T-helper 1 cell treated with Interleukin-12 subunit alpha and Interleukin-12 subunit beta and Interleukin-4 antibody, amounts not matched to agents 30 ng/mL and 1 ng/mL, for 36 hours (primary cell): ENCODE measurements around the gene CPNE6. TPM values are rescaled to one million over a fixed set of nuclear protein-coding genes. Genes with fewer than 3 reads are reported as not detected.

Experiments used
- intact Hi-C: fragments of 100-400 bp; cut with micrococcal nuclease; formaldehyde crosslinking; loops from one replicate; pipeline ENCODE4 v1.15.1; 2024
- total RNA-seq: library from RNA; stranded (reverse); gene quantifications from 2 replicates; pipeline ENCODE4 v1.2.3, GENCODE V29; 2022

The CPNE6 gene
- total RNA-seq, 1 donor from 2014 or later = not detected

DNA sequence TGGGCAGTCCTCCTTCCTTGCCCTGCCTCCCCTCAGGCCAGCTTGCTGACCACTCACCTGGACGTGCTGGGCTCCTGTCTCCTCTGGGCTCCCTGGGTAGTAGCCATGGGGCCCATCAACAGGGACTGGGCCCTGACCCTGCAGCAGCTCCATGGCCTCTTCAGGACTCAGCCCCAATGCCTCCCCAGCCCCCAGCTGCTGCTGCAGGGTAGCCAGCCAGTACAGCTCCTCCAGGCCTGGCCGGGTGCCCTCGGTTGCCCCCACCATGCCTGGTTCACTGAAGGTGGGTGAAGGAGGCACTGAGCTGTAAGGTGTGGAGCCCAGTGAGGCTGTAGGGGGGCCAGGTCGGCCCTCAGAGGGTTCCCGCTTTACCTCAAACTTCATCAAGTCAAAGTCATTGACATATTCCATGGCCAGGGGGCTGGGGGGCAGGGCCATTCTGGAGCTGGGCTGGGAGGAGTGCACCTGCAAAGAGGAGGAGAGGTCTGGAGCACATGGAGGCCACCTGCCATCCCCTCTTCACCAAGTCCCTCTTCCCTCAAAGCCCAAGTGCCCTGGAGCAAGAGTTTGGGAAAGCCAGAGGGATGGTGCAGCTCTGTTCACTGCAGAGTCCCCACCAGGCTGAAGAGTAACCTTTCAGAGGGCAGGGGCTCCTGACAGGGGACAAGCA lies 11.2 kb downstream of the CPNE6 start:
- intact Hi-C loops = no loop called here

DNA sequence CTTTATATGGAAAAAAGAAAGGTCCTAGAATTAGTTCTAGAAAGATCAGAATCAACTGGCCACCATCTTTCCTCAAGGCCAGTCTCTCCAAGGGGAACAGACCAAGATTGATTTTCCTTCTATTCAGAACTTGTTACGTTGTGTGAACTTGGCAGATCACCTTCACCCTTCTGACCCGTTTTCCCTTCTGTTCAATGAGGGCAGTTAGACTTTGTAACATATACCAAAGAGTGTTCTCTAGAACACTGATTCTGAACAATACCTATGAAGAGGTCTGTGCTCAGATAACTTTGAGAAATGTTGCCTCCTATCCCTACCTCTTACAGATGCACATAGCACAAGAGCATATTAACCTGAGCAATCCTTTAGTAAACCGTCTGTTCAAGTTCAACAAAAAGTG lies 12.1 kb downstream of the CPNE6 start:
- intact Hi-C loops = no loop called here

DNA sequence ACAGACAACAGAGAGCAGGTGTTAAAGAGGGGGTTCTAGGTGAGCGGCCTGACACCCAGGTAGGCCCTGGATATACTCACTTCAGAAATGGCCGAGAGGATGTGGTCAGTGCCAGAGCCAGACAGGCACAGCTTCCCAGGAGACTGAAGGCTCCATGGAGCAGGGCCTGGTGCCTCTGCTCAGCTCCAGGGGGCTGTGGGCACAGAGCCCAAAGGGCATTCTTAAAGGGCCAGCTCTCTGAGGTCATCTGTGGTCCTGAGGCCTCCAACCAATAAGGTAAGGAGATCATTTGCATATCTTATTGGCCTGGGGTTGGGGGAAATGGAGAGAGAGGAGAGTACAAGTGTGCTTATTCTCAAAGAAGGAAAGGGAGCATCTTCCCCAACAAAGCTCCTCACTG lies 13.1 kb downstream of the CPNE6 start:
- intact Hi-C loops = no loop called here

DNA sequence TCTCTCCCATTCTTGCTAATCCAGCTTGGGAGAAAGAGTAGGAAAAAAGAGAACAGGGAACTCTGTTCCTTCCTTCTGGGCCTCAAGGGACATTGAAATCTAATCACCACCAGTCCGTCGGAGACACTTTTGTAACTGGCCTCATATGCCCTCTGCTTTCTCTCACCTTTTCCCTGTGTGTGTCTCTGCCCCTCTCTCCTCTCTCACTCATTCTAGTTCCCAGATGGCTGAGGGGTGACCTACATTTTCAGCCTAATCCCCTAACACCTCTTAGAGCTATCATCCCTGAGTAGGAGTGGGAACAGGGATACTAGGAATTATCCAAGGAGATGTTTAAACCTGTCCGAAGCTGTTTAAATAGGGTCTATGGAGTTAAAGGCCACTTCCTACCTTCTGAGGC lies 13.9 kb downstream of the CPNE6 start:
- intact Hi-C loops = no loop called here

DNA sequence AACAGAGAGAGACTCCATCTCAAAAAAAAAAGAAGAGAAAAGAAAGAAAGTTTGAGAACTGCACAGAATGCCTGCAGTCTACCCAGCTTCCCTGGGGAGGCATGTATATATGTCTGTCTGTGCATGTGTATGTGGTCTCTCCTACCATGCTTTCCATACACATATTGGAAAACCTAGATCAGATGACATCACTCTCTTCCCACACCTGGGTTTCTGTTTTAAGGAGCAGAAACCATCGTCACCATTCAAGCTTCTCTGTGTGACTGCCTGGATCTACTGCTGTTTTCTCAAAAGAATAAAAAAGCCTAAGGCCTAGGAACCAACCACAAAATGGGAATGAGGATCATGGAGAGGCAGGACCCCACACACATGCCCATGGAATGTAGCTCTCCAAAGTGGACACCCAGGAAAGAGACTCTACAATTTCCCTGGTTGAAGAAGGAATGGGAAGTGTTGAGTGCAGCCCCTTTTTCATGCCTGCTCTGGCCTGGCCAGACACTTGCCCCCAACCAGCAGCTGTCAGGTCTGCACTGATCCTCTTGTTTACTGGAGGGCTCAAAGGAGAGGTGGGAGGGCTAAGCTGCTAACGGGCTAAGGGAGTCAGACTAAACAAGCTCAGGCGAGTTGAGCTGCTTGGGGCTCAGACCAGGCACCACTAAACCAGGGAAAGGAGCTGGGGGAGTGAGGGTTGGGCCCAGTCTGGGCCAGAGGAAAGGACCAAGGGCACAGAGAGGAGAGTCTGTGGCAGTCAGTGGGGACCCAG lies 15.0 kb downstream of the CPNE6 start:
- intact Hi-C loops = no loop called here

DNA sequence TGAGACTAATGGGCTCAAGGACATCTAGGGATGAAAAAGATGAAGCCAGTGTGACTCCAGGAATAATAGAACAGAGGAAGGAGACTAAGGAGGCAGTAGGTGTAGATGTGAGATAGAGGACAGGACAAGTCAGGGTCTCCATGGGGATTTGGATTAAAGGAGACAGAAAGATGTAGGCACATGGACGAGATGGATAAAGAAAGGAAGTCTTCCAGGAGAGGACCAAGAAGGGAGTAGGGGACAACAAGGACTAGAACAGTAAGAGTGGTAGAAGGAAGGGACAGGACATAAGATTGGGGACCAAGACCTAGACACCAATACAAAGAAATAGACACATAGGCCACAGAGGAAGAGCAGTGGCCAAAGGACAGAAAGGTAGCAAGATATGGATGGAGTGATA lies 15.6 kb downstream of the CPNE6 start:
- intact Hi-C loops = no loop called here

DNA sequence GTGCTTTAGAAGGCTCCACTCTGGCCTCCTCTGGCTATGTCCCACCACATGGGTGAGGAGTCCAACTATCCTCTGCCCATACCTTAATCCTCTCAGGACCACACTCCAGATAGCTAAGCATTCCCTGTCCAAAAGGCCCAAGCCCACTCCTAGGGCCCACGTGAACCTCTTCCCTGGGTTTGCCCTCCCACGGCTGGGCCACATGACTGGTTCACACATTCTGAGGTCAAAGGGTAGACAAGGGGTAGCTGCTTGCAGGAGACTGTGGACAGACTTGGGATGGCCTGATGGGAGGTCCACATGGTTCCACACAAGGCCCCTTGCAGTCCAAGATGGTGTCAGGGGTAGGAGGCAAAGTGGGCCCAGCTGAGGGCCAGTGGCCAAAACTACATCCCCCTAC lies 16.7 kb downstream of the CPNE6 start:
- intact Hi-C loops = no loop called here

DNA sequence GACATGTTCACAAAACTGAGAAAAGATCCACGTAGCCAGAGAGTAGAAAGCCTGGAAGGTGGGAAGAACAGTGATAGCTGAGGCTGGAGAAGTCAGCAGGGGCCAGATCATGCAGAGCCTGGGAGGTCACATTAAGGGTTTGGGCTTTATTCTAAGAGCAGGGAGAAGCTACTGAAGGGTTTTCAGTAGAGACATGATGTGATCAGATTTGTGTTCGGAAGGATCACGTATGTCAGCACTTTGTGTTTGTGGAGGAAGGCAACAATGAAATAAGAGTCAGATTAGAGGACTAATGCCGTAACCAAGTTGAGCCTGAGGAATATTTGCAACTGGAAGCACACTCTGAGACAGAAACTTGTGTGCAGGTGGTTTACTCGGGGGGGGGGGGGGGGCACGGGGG lies 18.5 kb downstream of the CPNE6 start:
- intact Hi-C loops = loop anchor here (1.0 to 5.0 kb wide), 7 partner anchors 9 to 342 kb away; partner anchors contain the start of genes DHRS1, DHRS4L2 and NOP9

DNA sequence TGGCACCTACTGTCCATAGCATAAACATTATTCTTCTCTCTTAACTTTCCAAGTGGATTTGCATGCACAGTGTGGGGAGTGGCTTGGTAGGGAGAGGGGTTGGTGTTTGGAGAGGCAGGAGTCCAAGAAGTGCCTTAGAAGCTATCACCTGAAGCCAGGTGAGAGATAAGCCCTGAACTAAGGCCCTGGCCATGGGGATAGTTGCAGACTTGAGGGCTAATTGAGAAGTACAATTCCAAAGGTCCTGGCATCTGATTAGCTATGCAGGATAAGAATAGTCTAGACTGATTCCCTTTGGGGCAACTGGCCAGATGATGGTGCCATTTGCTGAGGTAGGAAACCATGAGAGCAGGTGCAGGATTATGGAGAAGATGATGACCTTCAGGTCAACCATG lies 20.7 kb downstream of the CPNE6 start:
- intact Hi-C loops = loop anchor here (5.0 kb wide), 3 partner anchors 105 to 340 kb away; partner anchors contain the start of genes DHRS1, DHRS4L2 and NOP9

DNA sequence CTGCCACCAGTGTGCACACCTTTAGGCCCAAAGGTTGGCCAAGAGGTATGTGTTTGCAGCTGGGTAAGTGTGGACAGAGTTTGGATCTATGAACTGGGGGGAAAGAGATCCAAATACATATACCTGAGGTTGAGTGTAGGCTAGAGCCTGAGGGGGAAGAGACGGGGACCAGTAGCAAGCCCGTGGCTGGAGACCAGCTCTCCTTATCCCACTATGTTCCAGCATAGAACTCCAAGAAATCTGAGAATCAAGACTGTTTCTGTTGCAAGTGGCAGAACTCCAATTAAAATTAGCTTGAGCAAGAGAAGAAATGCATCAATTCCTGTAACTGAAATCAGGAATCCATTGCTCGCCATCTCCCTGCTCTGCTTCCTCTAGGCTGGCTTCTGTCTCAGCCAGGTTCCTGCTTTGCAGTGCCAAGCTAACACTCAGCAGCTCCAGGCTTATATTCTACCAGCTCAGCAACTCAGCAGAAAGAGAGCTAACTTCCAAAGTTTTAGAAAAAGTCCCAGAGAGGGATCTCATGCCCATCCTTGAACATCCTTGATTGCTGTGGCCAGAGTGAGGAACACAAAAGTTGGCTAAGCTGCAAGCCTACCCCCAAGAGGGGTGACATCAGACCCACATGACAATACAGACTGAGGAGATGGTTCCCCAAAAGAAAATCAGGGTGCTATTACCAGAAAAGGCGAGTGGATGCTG lies 21.3 kb downstream of the CPNE6 start:
- intact Hi-C loops = loop anchor here (5.0 kb wide), 3 partner anchors 105 to 340 kb away; partner anchors contain the start of genes DHRS1, DHRS4L2 and NOP9

DNA sequence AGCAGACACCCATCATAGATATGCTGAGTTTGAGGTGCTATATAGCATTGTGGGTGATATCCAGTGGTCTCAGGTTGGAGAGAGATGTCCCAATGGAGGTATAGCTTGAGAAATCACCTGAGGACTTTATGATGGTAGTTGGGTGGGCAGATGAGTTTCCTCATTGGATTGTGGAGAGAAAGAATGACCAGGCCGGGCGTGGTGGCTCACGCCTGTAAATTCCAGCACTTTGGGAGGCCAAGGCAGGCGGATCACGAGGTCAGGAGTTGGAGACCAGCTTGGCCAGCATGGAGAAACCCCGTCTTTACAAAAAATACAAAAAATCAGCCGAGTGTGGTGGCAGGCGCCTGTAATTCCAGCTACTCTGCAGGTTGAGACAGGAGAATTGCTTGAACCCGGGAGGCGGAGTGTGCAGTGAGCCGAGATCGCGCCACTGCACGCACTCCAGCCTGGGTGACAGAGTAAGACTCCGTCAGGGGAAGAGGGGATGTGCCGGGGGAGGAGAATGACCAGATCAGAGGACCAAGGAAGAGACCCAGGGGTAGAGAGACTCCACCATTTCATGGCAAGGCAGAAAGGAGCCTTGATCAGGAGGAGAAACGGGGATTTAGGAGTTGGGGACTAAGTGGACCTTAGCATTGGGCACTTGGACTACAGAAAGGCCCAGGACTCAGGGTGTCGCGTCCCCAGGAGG lies 22.0 kb downstream of the CPNE6 start:
- intact Hi-C loops = loop anchor here (5.0 kb wide), 3 partner anchors 106 to 339 kb away; partner anchors contain the start of genes DHRS1, DHRS4L2 and NOP9

DNA sequence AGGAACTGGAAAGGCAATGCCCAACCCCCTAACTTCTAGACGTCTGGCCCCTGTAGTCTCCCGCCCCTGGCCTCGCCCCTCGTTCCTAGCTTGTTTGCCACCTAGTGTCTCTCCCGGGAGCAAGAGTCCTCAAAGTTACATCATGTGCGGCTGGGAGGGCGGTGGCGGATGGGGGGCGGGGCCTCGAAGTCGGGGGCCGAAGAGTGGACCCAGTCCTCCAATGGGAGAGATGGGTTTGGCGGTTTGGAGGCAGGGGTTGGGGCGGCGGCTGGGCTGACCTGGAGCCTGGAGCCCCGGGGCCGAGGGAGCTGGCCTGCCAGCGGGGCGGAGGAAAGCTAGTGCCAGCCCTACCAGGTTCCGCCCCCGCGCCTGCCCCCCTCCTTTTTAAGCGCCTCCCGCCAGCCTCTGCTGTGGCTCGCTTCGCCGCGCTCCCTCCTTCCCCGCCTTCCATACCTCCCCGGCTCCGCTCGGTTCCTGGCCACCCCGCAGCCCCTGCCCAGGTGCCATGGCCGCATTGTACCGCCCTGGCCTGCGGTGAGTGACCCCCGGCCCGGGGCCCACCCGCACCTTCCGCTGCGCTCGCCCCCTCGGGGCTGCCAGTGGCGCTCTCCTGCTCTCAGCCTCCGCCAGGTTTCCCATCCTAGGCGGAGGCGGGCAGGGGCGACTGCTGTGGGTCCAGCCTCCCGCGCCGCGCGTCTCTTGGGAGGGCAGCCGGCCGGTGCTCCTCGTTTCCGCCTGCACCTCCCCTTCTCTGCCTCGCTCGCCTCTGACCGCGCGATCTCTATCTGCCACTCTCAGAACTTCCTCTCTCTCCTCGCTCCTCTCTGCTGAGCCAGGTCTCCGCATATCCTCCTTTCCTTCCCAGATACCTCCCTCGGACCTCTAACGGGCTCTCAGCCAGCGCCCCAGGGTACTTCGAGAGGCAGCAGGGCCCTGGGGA lies 22.8 kb downstream of the CPNE6 start, which contains the start of gene PCK2:
PCK2 (plus strand) TSS at position 411 of the 940 bp plus-strand sequence; CDS start at position 506, 95 bp downstream.
- intact Hi-C loops = loop anchor here (1.0 to 5.0 kb wide), 13 partner anchors 13 to 338 kb away; partner anchors contain the start of genes CARMIL3, DCAF11, DHRS1 and DHRS4L2

DNA sequence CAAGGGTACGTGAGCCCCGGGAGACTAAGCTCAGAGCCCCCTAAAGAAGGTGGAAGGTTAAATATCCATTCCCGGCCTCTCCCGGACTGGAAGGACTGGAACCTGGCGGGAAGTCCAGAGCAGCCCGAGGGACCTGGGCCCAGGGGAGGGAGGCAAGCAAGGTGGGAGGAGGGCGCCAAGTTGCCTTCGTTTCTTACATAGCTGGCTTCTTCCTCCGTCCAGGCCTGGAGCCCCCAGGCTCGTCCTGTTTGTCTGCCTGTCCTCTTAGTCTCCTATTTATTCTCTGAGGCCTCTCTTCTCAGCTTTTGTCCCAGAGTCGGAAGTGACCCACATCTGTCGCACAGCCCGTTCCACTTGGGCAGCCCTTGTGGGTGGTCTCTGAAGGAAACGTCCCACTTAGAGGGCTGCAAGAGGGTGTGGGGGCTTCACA lies 23.5 kb downstream of the CPNE6 start:
- intact Hi-C loops = loop anchor here (1.0 to 5.0 kb wide), 13 partner anchors 13 to 337 kb away; partner anchors contain the start of genes CARMIL3, DCAF11, DHRS1 and DHRS4L2

DNA sequence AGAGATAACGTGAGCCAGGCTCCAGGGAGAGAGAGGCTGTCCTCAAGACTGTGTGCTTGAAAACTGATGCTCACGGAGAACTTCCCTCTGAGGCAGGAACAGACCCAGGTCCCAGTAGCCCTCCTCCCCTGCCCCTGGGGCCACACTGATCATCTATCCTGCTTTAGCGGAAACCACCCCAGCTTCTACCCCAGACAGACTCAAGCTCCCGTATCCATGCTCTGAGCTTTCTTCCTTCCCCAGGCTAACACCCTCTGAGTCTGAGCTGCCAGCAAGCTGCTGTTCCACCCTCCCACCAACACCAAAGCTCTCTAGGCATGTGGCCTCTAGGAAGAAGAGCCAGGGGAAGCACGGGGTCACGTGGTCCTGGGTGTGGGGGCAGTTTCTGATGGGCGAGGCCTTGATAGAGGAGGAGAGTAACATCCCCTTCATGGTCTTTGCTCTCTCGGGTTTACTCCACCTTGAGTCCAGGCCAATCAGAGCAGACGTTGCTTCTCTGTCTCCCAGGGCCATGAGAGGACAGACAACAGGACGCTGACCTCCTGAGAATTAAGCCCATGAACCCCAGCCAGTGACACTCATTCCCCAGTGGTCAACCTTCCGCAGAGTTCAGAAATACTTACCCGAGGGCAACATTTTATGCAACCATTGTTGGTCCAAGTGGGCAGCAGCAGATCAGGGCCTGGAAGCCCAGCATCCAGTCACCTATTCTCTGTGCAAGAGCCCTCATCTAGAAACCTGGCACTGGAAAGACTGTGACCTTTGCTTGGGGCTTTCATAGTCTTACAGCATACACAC lies 24.1 kb downstream of the CPNE6 start:
- intact Hi-C loops = no loop called here

DNA sequence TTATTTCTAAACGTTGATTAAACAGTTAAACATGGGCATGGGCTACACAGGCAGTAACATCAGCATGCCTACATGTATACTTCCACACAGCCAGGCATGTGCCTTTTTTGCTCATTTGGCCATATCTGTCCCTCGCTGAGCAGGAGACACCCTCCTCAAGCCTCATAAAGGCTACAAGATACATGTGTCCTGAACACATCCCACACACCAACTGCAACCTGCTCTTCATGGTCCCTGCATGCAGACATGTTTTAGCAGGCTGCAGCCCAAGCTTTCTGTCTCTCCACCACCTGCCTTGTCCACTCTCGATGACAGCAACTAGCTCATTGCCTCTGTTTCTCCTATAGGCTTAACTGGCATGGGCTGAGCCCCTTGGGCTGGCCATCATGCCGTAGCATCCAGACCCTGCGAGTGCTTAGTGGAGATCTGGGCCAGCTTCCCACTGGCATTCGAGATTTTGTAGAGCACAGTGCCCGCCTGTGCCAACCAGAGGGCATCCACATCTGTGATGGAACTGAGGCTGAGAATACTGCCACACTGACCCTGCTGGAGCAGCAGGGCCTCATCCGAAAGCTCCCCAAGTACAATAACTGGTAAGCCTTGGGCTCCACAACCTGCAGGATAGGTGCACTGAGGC lies 25.3 kb downstream of the CPNE6 start:
- intact Hi-C loops = no loop called here

DNA sequence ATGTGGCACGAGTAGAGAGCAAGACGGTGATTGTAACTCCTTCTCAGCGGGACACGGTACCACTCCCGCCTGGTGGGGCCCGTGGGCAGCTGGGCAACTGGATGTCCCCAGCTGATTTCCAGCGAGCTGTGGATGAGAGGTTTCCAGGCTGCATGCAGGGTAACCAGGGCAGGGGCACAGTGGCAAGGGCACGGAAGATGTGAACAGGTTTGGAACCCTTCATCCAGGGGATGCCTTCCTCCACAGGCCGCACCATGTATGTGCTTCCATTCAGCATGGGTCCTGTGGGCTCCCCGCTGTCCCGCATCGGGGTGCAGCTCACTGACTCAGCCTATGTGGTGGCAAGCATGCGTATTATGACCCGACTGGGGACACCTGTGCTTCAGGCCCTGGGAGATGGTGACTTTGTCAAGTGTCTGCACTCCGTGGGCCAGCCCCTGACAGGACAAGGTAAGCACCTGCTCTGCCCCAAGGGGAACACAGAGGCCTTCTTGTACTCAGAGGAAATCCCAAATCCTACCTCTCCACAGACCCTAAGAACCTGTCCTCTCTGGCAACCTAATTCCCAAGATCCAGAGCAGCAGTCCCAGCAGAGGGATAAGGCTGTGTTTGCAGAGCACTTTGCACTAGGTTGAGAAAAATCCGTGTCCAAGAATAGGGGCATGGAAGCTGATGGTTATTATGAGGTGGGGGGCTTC lies 27.0 kb downstream of the CPNE6 start:
- intact Hi-C loops = no loop called here

DNA sequence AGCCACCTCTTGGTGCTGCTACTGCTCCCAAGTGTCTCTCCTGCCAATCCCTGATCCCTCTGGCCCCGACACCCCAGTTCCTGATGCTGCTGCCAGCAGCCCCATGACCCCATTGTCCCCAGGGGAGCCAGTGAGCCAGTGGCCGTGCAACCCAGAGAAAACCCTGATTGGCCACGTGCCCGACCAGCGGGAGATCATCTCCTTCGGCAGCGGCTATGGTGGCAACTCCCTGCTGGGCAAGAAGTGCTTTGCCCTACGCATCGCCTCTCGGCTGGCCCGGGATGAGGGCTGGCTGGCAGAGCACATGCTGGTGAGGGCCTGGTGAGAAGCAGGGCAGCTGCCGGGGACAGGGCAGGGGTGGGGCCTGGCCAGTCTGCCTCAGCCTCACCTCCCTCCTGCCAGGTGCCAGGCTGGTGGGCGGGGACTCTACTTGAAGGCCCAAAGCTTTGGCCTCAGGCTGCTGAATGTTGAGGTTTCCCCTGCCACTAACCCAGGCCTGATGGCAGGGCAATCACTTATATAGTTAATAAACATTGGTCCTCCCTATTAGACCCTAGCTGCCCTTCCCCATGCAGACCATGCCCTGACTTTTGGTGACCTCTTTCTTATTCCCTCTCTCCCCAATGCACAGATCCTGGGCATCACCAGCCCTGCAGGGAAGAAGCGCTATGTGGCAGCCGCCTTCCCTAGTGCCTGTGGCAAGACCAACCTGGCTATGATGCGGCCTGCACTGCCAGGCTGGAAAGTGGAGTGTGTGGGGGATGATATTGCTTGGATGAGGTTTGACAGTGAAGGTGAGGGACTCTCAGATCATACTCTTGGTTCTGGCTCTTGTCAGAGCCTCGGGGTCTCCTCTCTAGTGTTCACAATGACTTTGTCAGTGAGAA lies 27.8 kb downstream of the CPNE6 start:
- intact Hi-C loops = no loop called here
